PC-3 (cell line): Measurements from ENCODE around the gene LRSAM1.

ENCODE experiments used
- CTCF ChIP-seq: fragments of 300-600 bp; sonication (generic); conservative IDR thresholded peaks from 2 replicates; pipeline ENCODE4 v1.5.1; 2017; ENCODE audit warnings: antibody characterized with exemption, low read depth, mild to moderate bottlenecking, low read length
- EZH2 ChIP-seq: fragments of 300-600 bp; sonication (generic); IDR thresholded peaks from one replicate; pipeline ENCODE4 v1.6.1; 2017; ENCODE audit warnings: antibody characterized with exemption, mild to moderate bottlenecking, low read length; ENCODE audit not compliant: unreplicated experiment
- EZH2phosphoT487 ChIP-seq: fragments of 300-600 bp; sonication (generic); IDR thresholded peaks from 2 replicates; pipeline ENCODE4 v1.6.1; 2018; ENCODE audit warnings: mild to moderate bottlenecking, antibody characterized with exemption, low read length, borderline replicate concordance

GRCh38 chr9:127444283-127444920 is 6.9 kb upstream of the LRSAM1 start:
- no peak for TF ChIP-seq CTCF
- no peak for TF ChIP-seq EZH2phosphoT487
- TF ChIP-seq EZH2, result no peak
